K562 treated with DMSO at 1 percent for 4 hours (cell line): Measurements from ENCODE around the gene NBEA. TPM values are rescaled to one million over a fixed set of nuclear protein-coding genes. Genes with fewer than 3 reads are reported as not detected.

Source experiments
- total RNA-seq: library from RNA; unstranded; fragments of 300-600 nt; gene quantifications from 2 replicates; pipeline ENCODE4 v1.2.3, GENCODE V29; 2022; ENCODE audit not compliant: insufficient read depth

The NBEA gene
- not detected in 2 replicates for total RNA-seq

GRCh38 chr13:34941835-34942731 is at the start of gene NBEA:
Gene NBEA, plus strand, starts transcription at chr13:34942270. Its CDS starts 551 bp downstream, at chr13:34942821.

GRCh38 chr13:35475960-35476943 is 534.2 kb downstream of the NBEA start, which contains the start of gene MAB21L1:
Gene MAB21L1, minus strand, starts transcription at chr13:35476689. Its CDS starts 551 bp downstream, at chr13:35476138.

